ENCODE measurements around the gene COL28A1. TPM values are rescaled to one million over a fixed set of nuclear protein-coding genes. Genes with fewer than 3 reads are reported as not detected.

The COL28A1 gene
- polyA plus RNA-seq, 1 donor (not counting 4 experiments of a cell fraction or from before 2014, with no cell fraction given), result 0.13 TPM

GRCh38 chr7:7384228-7384627, 151.4 kb downstream of the COL28A1 start:
- no peak overlapping the region for H2AFZ ChIP-seq (ENCODE audit: control insufficient read depth, low read length)
- TF ChIP-seq EZH2 (IDR thresholded peaks at IDR 0.05; ENCODE audit: low read length) (no peak), CTCF (optimal IDR thresholded peaks at IDR 0.05 in 1 of 3, IDR thresholded peaks at IDR 0.05 in 1 of 3, conservative IDR thresholded peaks at IDR 0.05 in 1 of 3; ENCODE audit: extremely low read depth in 1 of 3, insufficient read depth in 2 of 3, low read length in 3 of 3) (no peak)
- no peak for DNase-seq (ENCODE audit: low read depth, low spot score)
- H3K4me3 ChIP-seq (ENCODE audit: control insufficient read depth in 2 of 3, extremely low read depth in 1 of 3, insufficient read depth in 2 of 3, low read depth in 1 of 3, low read length in 3 of 3), result no peak overlapping the region
- H4K20me1 ChIP-seq (ENCODE audit: control insufficient read depth, extremely low read depth, insufficient read depth, low read length), result no peaks in the 10 kb centered on the region
- no peaks in the 10 kb centered on the region for H3K9me1 ChIP-seq (ENCODE audit: control insufficient read depth, extremely low read depth, insufficient read depth, low read length)
- H3K9me3 ChIP-seq (ENCODE audit: control insufficient read depth, low read depth, low read length), result no peaks in the 10 kb centered on the region
- no peak for FAIRE-seq
- H3K27me3 ChIP-seq (ENCODE audit: control insufficient read depth, extremely low read depth, insufficient read depth, low read length), result no peaks in the 10 kb centered on the region
- H3K27ac ChIP-seq (ENCODE audit: control insufficient read depth, insufficient read depth, low read length), result no peak overlapping the region
- no peaks in the 10 kb centered on the region for H3K79me2 ChIP-seq (ENCODE audit: control insufficient read depth, insufficient read depth, low read length)
- no peak overlapping the region for H3K4me2 ChIP-seq (ENCODE audit: control insufficient read depth, extremely low read depth, insufficient read depth, low read depth, low read length)
- H3K9ac ChIP-seq (ENCODE audit: control insufficient read depth, extremely low read depth, insufficient read depth, low read length), result no peak overlapping the region
- dilution Hi-C loops (cut with MboI; ENCODE audit: extremely low pct_ligation_motif_present, low sequenced_read_pairs), result no loop called here
- H3K36me3 ChIP-seq (ENCODE audit: control insufficient read depth in 2 of 2, extremely low read depth in 1 of 2, insufficient read depth in 2 of 2, low read length in 2 of 2), result no peaks in the 10 kb centered on the region
- H3K4me1 ChIP-seq (ENCODE audit: control insufficient read depth, extremely low read depth, insufficient read depth, low read length), result no peaks in the 10 kb centered on the region

GRCh38 chr7:7375538-7375937, 160.1 kb downstream of the COL28A1 start:
- no peaks in the 10 kb centered on the region for H3K9me3 ChIP-seq (ENCODE audit: control insufficient read depth, low read depth, low read length)
- H3K27me3 ChIP-seq (ENCODE audit: control insufficient read depth, extremely low read depth, insufficient read depth, low read length), result no peaks in the 10 kb centered on the region
- no peak overlapping the region for H3K27ac ChIP-seq (ENCODE audit: control insufficient read depth, insufficient read depth, low read length)
- H3K4me1 ChIP-seq (ENCODE audit: control insufficient read depth, extremely low read depth, insufficient read depth, low read length), result no peaks in the 10 kb centered on the region
- H2AFZ ChIP-seq (ENCODE audit: control insufficient read depth, low read length), result no peak overlapping the region
- FAIRE-seq (no peak), DNase-seq (ENCODE audit: low read depth, low spot score) (no peak)
- no peaks in the 10 kb centered on the region for H3K79me2 ChIP-seq (ENCODE audit: control insufficient read depth, insufficient read depth, low read length)
- no peak overlapping the region for H3K9ac ChIP-seq (ENCODE audit: control insufficient read depth, extremely low read depth, insufficient read depth, low read length)
- H3K9me1 ChIP-seq (ENCODE audit: control insufficient read depth, extremely low read depth, insufficient read depth, low read length), result no peaks in the 10 kb centered on the region
- no peaks in the 10 kb centered on the region for H3K36me3 ChIP-seq (ENCODE audit: control insufficient read depth in 2 of 2, extremely low read depth in 1 of 2, insufficient read depth in 2 of 2, low read length in 2 of 2)
- dilution Hi-C loops (cut with MboI; ENCODE audit: extremely low pct_ligation_motif_present, low sequenced_read_pairs), result no loop called here
- TF ChIP-seq EZH2 (IDR thresholded peaks at IDR 0.05; ENCODE audit: low read length) (no peak), CTCF (optimal IDR thresholded peaks at IDR 0.05 in 1 of 3, IDR thresholded peaks at IDR 0.05 in 1 of 3, conservative IDR thresholded peaks at IDR 0.05 in 1 of 3; ENCODE audit: extremely low read depth in 1 of 3, insufficient read depth in 2 of 3, low read length in 3 of 3) (no peak)
- no peak overlapping the region for H3K4me3 ChIP-seq (ENCODE audit: control insufficient read depth in 2 of 3, extremely low read depth in 1 of 3, insufficient read depth in 2 of 3, low read depth in 1 of 3, low read length in 3 of 3)
- H4K20me1 ChIP-seq (ENCODE audit: control insufficient read depth, extremely low read depth, insufficient read depth, low read length), result no peaks in the 10 kb centered on the region
- H3K4me2 ChIP-seq (ENCODE audit: control insufficient read depth, extremely low read depth, insufficient read depth, low read depth, low read length), result no peak overlapping the region
